NB4 (cell line): Measurements from ENCODE around the gene EPB41L5.
A peak's percentile ranks its signal among the peaks of the same experiment; 100 is the strongest.

Source experiments
- DNase-seq: peaks from one replicate; pipeline ENCODE4 v3.0.0; 2010; ENCODE audit warnings: low read depth
- H3K4me3 ChIP-seq: one replicate; pipeline ENCODE4 v1.5.1; 2011; ENCODE audit warnings: mild to moderate bottlenecking, low read depth, low read length, moderate library complexity
- CTCF ChIP-seq: IDR thresholded peaks from one replicate; pipeline ENCODE4 v1.5.1; 2012; ENCODE audit warnings: low read depth, low read length
- MAX ChIP-seq: IDR thresholded peaks from 2 replicates; pipeline ENCODE4 v1.6.1; 2011; ENCODE audit warnings: low read depth, low read length
- MYC ChIP-seq: IDR thresholded peaks from 2 replicates; pipeline ENCODE4 v1.6.1; 2011; ENCODE audit warnings: low read depth, low read length
- POLR2A ChIP-seq: IDR thresholded peaks from 2 replicates; pipeline ENCODE4 v1.6.1; 2011; ENCODE audit warnings: mild to moderate bottlenecking; ENCODE audit not compliant: insufficient read length; ENCODE audit errors: extremely low read depth

The EPB41L5 gene

DNA sequence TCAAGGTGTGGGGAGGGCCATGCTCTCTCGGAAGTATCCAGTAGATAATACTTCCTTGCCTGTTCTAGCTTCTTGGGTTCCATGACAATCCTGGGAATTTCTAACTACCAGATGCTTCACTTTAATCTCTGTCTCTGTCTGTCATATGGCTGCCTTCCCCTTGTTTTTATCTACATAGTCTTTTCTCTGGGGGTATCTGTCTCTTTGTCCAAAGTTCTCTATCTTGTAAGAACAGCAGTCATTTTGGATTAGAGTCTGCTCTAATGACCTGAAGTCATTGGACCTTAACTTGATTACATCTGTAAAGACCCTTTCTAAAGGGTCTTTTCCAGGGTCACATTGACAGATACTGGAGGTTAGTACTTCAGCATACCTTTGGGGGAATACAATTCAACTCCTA lies 11.4 kb upstream of the EPB41L5 start:
- no peak for TF ChIP-seq MAX
- TF ChIP-seq POLR2A, result no peak
- no peak for TF ChIP-seq MYC
- no peak for TF ChIP-seq CTCF
- H3K4me3 ChIP-seq, result no peak overlapping the region
- no peak for DNase-seq

DNA sequence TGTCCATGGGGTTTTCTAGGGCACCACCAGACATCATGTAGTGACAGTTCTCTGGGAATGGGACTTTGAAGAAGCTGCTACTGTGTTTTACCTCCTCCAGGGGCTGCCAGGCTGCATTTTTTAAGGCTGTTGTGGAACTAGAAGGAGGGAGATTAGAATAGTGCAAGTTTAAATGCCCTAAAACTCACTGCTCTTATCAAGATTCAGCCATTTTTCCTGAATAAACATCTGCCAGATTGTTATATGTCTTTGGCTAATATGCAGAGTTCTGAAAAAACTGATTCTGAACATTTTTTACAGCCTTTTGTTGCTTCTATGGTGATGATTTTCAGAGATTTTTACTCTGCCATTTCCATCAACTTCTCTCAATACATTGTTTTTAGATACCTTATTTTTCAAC lies 8.6 kb upstream of the EPB41L5 start:
- no peak for DNase-seq
- no peak overlapping the region for H3K4me3 ChIP-seq
- TF ChIP-seq MYC, result no peak
- TF ChIP-seq POLR2A, result no peak
- TF ChIP-seq CTCF, result no peak
- TF ChIP-seq MAX, result no peak

GRCh38 chr2:120005834-120006521 lies 6.9 kb upstream of the EPB41L5 start:
- H3K4me3 ChIP-seq, result no peak overlapping the region
- no peak for DNase-seq

GRCh38 chr2:120007851-120008250 lies 5.0 kb upstream of the EPB41L5 start:
- TF ChIP-seq MAX (no peak), POLR2A (no peak)
- DNase-seq, result no peak
- no peak overlapping the region for H3K4me3 ChIP-seq

More at GRCh38 chr2:120005834-120006521, 6.9 kb upstream of the EPB41L5 start:
- TF ChIP-seq MAX, result no peak
- TF ChIP-seq MYC, result no peak
- no peak for TF ChIP-seq CTCF
- no peak for TF ChIP-seq POLR2A

DNA sequence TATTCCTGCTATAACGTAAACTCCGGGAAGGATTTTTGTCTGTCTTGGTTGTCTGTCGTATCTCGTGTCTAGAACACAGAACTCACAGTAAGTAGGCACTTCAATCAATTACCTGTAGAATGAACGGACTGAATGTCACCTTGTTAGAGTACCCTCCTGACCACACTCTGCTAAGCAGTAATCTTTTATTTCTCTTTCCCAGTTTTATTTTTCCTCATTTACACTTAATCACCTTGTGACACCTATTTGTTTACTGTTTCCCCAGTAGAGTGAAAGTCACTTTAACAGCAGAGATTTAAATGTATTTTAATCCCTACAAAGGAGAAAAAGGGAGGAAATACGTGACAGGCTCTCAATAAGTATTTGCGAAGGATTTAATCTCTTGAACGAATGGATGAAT lies 514 bp upstream of the EPB41L5 start:
- H3K4me3 ChIP-seq, result peak overlapping the region; percentile 75
- DNase-seq, result no peak
- TF ChIP-seq POLR2A (no peak), MAX (no peak), MYC (no peak), CTCF (no peak)

DNA sequence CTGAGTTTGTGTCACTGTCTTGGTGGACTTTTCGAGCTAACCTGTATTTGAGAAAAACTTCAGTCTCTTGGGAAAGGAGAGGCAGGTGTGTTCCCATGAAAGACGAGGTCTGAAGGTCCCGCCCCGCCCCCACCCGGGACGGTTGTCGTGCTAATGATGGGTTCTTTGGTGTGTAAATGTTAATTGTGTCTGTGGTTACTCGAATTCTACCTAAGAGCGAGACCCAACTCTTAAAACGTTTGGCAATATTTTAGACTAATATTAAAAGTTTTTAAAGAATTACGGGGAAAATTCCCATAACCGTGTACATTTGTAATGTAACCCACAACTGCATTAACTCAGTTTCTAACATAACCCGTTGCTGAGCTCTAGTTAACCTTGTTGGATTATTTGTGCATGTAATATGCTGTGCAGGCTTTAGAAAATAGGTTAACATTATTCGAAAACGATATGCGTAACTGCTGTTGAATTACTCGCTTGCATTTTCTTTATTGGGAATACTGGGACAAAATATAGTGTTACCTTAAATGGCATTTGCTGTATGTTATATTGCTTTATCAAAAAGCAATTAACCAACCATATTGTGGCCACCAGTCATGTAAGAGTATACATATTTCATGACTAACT lies 833 bp downstream of the EPB41L5 start:
- no peak for DNase-seq
- H3K4me3 ChIP-seq, result peak overlapping the region; percentile 75

More for the DNA sequence above, 833 bp downstream of the EPB41L5 start:
- TF ChIP-seq MYC (no peak), MAX (no peak), POLR2A (no peak), CTCF (no peak)
